Loucy (cell line): Measurements from ENCODE around the gene ANKRD13D.

Experiments
- H2AFZ ChIP-seq: fragments of 200-600 bp; sonication (generic); 2 replicates; pipeline ENCODE4 v1.6.0; 2016; ENCODE audit warnings: antibody characterized with exemption, mild to moderate bottlenecking, low read length, moderate library complexity
- H3F3A ChIP-seq: fragments of 200-600 bp; 2 replicates; pipeline ENCODE4 v1.6.0; 2016; ENCODE audit warnings: antibody characterized with exemption, low read depth, mild to moderate bottlenecking
- H3K27me3 ChIP-seq: fragments of 200-600 bp; sonication (generic); 2 replicates; pipeline ENCODE4 v1.6.1; 2014; ENCODE audit warnings: low read length, mild to moderate bottlenecking; ENCODE audit not compliant: insufficient read depth, poor library complexity, severe bottlenecking
- H3K36me3 ChIP-seq: fragments of 200-600 bp; sonication (generic); 2 replicates; pipeline ENCODE4 v1.6.1; 2016; ENCODE audit warnings: low read length; ENCODE audit not compliant: insufficient read depth
- H3K4me1 ChIP-seq: fragments of 200-600 bp; sonication (generic); 2 replicates; pipeline ENCODE4 v1.5.1; 2014; ENCODE audit warnings: low read length, mild to moderate bottlenecking; ENCODE audit not compliant: insufficient read depth, poor library complexity, severe bottlenecking
- H3K4me2 ChIP-seq: fragments of 200-600 bp; sonication (generic); 2 replicates; pipeline ENCODE4 v1.6.0; 2014; ENCODE audit warnings: antibody characterized with exemption, low read length, low read depth, mild to moderate bottlenecking; ENCODE audit not compliant: poor library complexity, severe bottlenecking
- H3K4me3 ChIP-seq: fragments of 200-600 bp; sonication (generic); 2 replicates; pipeline ENCODE4 v1.5.1; 2014; ENCODE audit warnings: low read length, mild to moderate bottlenecking, mixed read lengths; ENCODE audit not compliant: poor library complexity, severe bottlenecking
- H3K79me2 ChIP-seq: fragments of 200-600 bp; sonication (generic); 2 replicates; pipeline ENCODE4 v1.6.1; 2014; ENCODE audit warnings: low read length; ENCODE audit not compliant: insufficient read depth
- H3K9ac ChIP-seq: fragments of 200-600 bp; sonication (generic); 2 replicates; pipeline ENCODE4 v1.6.0; 2014; ENCODE audit warnings: mild to moderate bottlenecking, low read depth, low read length, moderate library complexity; ENCODE audit not compliant: poor library complexity, severe bottlenecking
- H3K9me2 ChIP-seq: fragments of 200-600 bp; sonication (generic); replicated peaks from 2 replicates; pipeline ENCODE4 v1.6.1; 2016; ENCODE audit warnings: low read depth, low read length, mixed read lengths
- H3K9me3 ChIP-seq: fragments of 200-600 bp; sonication (generic); 2 replicates; pipeline ENCODE4 v1.6.1; 2014; ENCODE audit warnings: mild to moderate bottlenecking, antibody characterized with exemption, low read length, low read depth; ENCODE audit not compliant: insufficient read depth
- H4K20me1 ChIP-seq: fragments of 200-600 bp; sonication (generic); 2 replicates; pipeline ENCODE4 v1.6.0; 2014; ENCODE audit warnings: antibody characterized with exemption, low read length, mild to moderate bottlenecking; ENCODE audit not compliant: insufficient read depth, poor library complexity, severe bottlenecking
- EZH2phosphoT487 ChIP-seq: fragments of 200-600 bp; IDR thresholded peaks from 2 replicates; pipeline ENCODE4 v1.6.1; 2018; ENCODE audit warnings: antibody characterized with exemption, mild to moderate bottlenecking, moderate library complexity, borderline replicate concordance
- TF ChIP-seq, protein P1 (sequence below): fragments of 200-600 bp; sonication (generic); conservative IDR thresholded peaks from 2 replicates; pipeline ENCODE4 v1.5.1; 2014; ENCODE audit warnings: mild to moderate bottlenecking, antibody characterized with exemption, low read length

The ANKRD13D gene

DNA sequence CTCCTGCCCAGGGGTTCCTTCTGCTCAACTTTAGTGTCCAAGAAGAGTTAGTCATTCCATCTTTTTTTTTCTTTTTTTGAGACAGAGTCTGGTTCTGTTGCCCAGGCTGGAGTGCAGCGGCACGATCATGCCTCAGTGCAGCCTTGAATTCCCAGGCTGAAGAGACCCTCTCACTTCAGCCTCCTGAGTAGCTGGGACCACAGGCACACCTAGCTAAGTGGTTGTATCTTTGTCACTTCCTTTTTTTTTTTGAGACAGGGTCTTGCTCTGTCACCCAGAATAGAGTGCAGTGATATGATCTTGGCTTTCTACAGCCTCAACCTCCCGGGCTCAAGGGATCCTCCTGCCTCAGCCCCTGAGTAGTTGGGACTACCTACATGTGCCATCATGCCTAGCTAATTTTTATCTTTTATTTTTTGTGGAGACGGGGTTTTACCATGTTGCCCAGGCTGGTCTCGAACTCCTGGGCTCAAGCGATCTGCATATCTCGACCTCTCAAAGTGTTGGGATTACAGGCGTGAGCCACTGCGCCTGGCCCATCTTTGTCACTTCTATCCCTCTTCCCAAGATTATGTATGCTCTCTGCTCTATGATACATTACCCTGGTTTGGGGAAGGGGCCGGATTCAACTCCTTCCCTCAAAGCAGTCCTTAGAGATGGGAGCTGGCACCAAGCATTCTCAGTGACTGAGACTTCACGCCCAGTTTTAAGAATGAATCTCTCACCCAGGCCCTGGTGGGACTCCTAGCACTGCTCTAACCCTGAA, 24.2 kb downstream of the ANKRD13D start:
- no peak overlapping the region for H3K9ac ChIP-seq
- no peaks in the 10 kb centered on the region for H3K79me2 ChIP-seq
- H3F3A ChIP-seq = no peaks in the 10 kb centered on the region
- no peaks in the 10 kb centered on the region for H4K20me1 ChIP-seq
- no peak overlapping the region for H2AFZ ChIP-seq
- H3K9me3 ChIP-seq = no peaks in the 10 kb centered on the region
- no peak overlapping the region for H3K4me3 ChIP-seq
- H3K4me2 ChIP-seq = no peak overlapping the region
- no peaks in the 10 kb centered on the region for H3K27me3 ChIP-seq
- peaks cover 10% of the 10 kb centered on the region for H3K4me1 ChIP-seq
- TF ChIP-seq, protein P1, sequence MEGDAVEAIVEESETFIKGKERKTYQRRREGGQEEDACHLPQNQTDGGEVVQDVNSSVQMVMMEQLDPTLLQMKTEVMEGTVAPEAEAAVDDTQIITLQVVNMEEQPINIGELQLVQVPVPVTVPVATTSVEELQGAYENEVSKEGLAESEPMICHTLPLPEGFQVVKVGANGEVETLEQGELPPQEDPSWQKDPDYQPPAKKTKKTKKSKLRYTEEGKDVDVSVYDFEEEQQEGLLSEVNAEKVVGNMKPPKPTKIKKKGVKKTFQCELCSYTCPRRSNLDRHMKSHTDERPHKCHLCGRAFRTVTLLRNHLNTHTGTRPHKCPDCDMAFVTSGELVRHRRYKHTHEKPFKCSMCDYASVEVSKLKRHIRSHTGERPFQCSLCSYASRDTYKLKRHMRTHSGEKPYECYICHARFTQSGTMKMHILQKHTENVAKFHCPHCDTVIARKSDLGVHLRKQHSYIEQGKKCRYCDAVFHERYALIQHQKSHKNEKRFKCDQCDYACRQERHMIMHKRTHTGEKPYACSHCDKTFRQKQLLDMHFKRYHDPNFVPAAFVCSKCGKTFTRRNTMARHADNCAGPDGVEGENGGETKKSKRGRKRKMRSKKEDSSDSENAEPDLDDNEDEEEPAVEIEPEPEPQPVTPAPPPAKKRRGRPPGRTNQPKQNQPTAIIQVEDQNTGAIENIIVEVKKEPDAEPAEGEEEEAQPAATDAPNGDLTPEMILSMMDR = no peak
- TF ChIP-seq EZH2phosphoT487 = no peak
- H3K9me2 ChIP-seq = no peaks in the 10 kb centered on the region
- H3K36me3 ChIP-seq = no peaks in the 10 kb centered on the region

DNA sequence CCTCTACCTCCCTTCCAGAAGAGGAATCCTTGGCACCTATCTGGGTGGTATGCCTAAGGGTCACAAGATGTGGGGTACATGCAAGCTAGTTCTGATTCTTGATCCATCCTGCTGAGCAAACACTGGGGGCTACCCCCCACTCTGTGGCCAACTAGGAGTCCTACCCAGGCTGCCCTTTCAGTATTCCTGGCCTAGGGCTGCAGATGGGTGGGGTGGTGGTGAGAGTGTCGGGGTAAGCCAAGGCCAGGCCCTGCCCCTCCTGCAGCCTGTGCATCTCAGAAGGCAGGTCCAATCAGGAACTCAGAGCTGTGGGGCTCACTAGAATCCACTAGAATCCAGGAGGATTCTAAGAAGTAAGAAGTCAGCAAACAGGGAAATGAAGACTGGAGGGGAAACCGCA, 25.1 kb downstream of the ANKRD13D start:
- Histone ChIP-seq H3K4me2 (no peak overlapping the region), H3K9me2 (no peaks in the 10 kb centered on the region), H3K9me3 (no peaks in the 10 kb centered on the region), H2AFZ (no peak overlapping the region), H3K27me3 (no peaks in the 10 kb centered on the region), H3K4me1 (peaks cover 10% of the 10 kb centered on the region), H3K79me2 (no peaks in the 10 kb centered on the region), H3K36me3 (no peaks in the 10 kb centered on the region), H3K4me3 (no peak overlapping the region), H4K20me1 (no peaks in the 10 kb centered on the region), H3F3A (no peaks in the 10 kb centered on the region), H3K9ac (no peak overlapping the region)
- TF ChIP-seq EZH2phosphoT487 = no peak
- TF ChIP-seq, protein P1 = no peak

DNA sequence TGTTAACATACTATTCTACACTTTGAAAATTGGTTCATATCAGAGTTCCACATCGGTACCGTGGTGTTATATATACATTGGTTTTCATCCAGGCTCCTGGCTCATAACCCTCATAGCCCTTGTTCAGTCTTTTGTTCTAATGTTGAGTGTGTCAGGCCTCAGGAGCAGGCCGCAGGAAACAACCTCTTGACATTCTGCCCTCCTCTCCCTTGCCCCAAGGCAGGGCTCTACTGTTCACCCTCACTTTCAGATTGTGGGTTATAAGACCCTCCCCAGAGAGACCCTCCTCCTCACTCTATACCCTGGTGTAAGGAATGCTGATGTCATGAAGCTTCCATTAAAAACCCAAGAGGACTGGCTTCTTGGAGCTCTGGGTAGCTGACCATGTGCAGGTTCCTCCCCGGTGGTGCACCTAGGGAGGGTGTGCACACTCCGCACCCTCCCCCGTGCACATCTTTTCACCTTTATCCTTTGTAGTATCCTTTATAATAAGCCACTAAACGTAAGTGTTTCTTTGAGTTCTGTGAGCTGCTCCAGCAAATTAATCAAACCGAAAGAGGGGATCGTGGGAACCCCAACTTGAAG, 26.3 kb downstream of the ANKRD13D start:
- peaks cover 15% of the 10 kb centered on the region for H3K4me1 ChIP-seq

More for the DNA sequence above, 26.3 kb downstream of the ANKRD13D start:
- Histone ChIP-seq H3K9ac (no peak overlapping the region), H3K36me3 (no peaks in the 10 kb centered on the region), H3K79me2 (no peaks in the 10 kb centered on the region), H3K27me3 (no peaks in the 10 kb centered on the region), H3F3A (no peaks in the 10 kb centered on the region), H3K4me2 (no peak overlapping the region), H4K20me1 (no peaks in the 10 kb centered on the region), H3K9me3 (no peaks in the 10 kb centered on the region), H3K9me2 (no peaks in the 10 kb centered on the region), H3K4me3 (no peak overlapping the region), H2AFZ (no peak overlapping the region)
- TF ChIP-seq, protein P1 = no peak
- TF ChIP-seq EZH2phosphoT487 = no peak
